ENCODE measurements around the gene SETD1B. TPM values are rescaled to one million over a fixed set of nuclear protein-coding genes. Genes with fewer than 3 reads are reported as not detected.

The SETD1B gene
- total RNA-seq, 1 donor from 2014 or later: 1.8 TPM

GRCh38 chr12:121783766-121784165 lies 20.0 kb upstream of the SETD1B start:
- H3F3A ChIP-seq (ENCODE audit: low read depth): peaks cover 14% of the 10 kb centered on the region
- H3K9ac ChIP-seq: no peak overlapping the region
- no peak overlapping the region for H2AFZ ChIP-seq (replicated peaks)
- TF ChIP-seq, protein P1, sequence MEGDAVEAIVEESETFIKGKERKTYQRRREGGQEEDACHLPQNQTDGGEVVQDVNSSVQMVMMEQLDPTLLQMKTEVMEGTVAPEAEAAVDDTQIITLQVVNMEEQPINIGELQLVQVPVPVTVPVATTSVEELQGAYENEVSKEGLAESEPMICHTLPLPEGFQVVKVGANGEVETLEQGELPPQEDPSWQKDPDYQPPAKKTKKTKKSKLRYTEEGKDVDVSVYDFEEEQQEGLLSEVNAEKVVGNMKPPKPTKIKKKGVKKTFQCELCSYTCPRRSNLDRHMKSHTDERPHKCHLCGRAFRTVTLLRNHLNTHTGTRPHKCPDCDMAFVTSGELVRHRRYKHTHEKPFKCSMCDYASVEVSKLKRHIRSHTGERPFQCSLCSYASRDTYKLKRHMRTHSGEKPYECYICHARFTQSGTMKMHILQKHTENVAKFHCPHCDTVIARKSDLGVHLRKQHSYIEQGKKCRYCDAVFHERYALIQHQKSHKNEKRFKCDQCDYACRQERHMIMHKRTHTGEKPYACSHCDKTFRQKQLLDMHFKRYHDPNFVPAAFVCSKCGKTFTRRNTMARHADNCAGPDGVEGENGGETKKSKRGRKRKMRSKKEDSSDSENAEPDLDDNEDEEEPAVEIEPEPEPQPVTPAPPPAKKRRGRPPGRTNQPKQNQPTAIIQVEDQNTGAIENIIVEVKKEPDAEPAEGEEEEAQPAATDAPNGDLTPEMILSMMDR (IDR thresholded peaks at IDR 0.05): no peak
- TF ChIP-seq EZH2phosphoT487 (IDR thresholded peaks at IDR 0.05): no peak
- no peak for TF ChIP-seq EZH2 (IDR thresholded peaks at IDR 0.05)
- H4K20me1 ChIP-seq (ENCODE audit: low read depth): peaks cover 13% of the 10 kb centered on the region
- no peaks in the 10 kb centered on the region for H3K9me3 Mint-ChIP-seq
- H3K27me3 ChIP-seq: no peaks in the 10 kb centered on the region
- peaks cover 2% of the 10 kb centered on the region for H3K36me3 Mint-ChIP-seq
- H3K27ac Mint-ChIP-seq: no peak overlapping the region
- H3K4me3 ChIP-seq: no peak overlapping the region
- peaks cover 11% of the 10 kb centered on the region for H3K4me1 ChIP-seq
- no peaks in the 10 kb centered on the region for H3K9me3 ChIP-seq (ENCODE audit: low read depth)
- H3K79me2 ChIP-seq (ENCODE audit: low read depth): no peaks in the 10 kb centered on the region
- DNase-seq (ENCODE audit: low spot score): no peak
- no peak overlapping the region for H3K4me2 ChIP-seq
- H3K36me3 ChIP-seq: no peaks in the 10 kb centered on the region
- H3K27ac ChIP-seq: no peak overlapping the region
- no peak overlapping the region for H3K4me3 Mint-ChIP-seq
- H3K27me3 Mint-ChIP-seq (ENCODE audit: insufficient read depth, low read depth): peaks cover 7% of the 10 kb centered on the region
- H3K4me1 Mint-ChIP-seq: peaks cover 21% of the 10 kb centered on the region

GRCh38 chr12:121784460-121784859 lies 19.3 kb upstream of the SETD1B start:
- no peak overlapping the region for H3K4me3 ChIP-seq
- no peak for TF ChIP-seq EZH2 (IDR thresholded peaks at IDR 0.05)
- no peak for TF ChIP-seq EZH2phosphoT487 (IDR thresholded peaks at IDR 0.05)
- TF ChIP-seq, protein P1 (IDR thresholded peaks at IDR 0.05): no peak
- Mint-ChIP-seq H3K36me3 (peaks cover 2% of the 10 kb centered on the region), H3K27ac (no peak overlapping the region), H3K4me3 (no peak overlapping the region), H3K9me3 (no peaks in the 10 kb centered on the region), H3K27me3 (ENCODE audit: insufficient read depth, low read depth) (peaks cover 7% of the 10 kb centered on the region), H3K4me1 (peaks cover 21% of the 10 kb centered on the region)
- H3K27ac ChIP-seq: no peak overlapping the region
- no peaks in the 10 kb centered on the region for H3K36me3 ChIP-seq
- H3K9ac ChIP-seq: no peak overlapping the region
- H3K9me3 ChIP-seq (ENCODE audit: low read depth): no peaks in the 10 kb centered on the region
- no peaks in the 10 kb centered on the region for H3K79me2 ChIP-seq (ENCODE audit: low read depth)
- no peaks in the 10 kb centered on the region for H3K27me3 ChIP-seq
- H3K4me1 ChIP-seq: peaks cover 11% of the 10 kb centered on the region
- peaks cover 13% of the 10 kb centered on the region for H4K20me1 ChIP-seq (ENCODE audit: low read depth)
- no peak for DNase-seq (ENCODE audit: low spot score)
- peaks cover 14% of the 10 kb centered on the region for H3F3A ChIP-seq (ENCODE audit: low read depth)
- H3K4me2 ChIP-seq: no peak overlapping the region
- no peak overlapping the region for H2AFZ ChIP-seq (replicated peaks)

DNA sequence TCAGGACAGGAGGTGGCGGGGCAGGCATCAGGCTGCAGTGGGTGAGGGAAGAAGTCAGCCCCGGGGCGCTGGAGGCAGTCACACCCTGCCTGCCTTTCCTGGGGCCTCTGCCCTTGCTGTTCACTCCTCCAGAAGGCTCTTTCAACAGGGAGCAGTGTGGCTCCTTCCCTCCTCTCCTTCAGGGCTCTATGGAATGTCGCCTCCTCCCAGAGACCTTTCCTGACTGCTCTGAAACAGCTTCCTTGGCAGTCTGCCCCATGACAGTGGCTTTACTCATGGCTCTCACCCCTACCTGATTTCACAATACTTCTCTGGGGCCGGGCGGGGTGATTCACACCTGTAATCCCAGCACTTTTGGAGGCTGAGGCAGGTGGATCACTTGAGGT lies 17.4 kb upstream of the SETD1B start:
- Histone ChIP-seq H3K27me3 (no peaks in the 10 kb centered on the region), H3K36me3 (no peaks in the 10 kb centered on the region), H3K27ac (no peak overlapping the region), H3K9ac (no peak overlapping the region), H3F3A (ENCODE audit: low read depth) (peaks cover 12% of the 10 kb centered on the region), H4K20me1 (ENCODE audit: low read depth) (peaks cover 7% of the 10 kb centered on the region), H3K4me1 (peaks cover 10% of the 10 kb centered on the region), H2AFZ (replicated peaks) (no peak overlapping the region), H3K4me3 (no peak overlapping the region), H3K9me3 (ENCODE audit: low read depth) (no peaks in the 10 kb centered on the region), H3K4me2 (no peak overlapping the region), H3K79me2 (ENCODE audit: low read depth) (no peaks in the 10 kb centered on the region)
- Mint-ChIP-seq H3K27me3 (ENCODE audit: insufficient read depth, low read depth) (peaks cover 3% of the 10 kb centered on the region), H3K27ac (peak overlapping the region; percentile 74), H3K36me3 (peaks cover 5% of the 10 kb centered on the region), H3K4me3 (no peak overlapping the region), H3K4me1 (peaks cover 29% of the 10 kb centered on the region), H3K9me3 (no peaks in the 10 kb centered on the region)
- TF ChIP-seq, protein P1 (IDR thresholded peaks at IDR 0.05): no peak
- DNase-seq (ENCODE audit: low spot score): no peak
